HCT116 (cell line): ENCODE results near the gene NMNAT3. TPM values are rescaled to one million over a fixed set of nuclear protein-coding genes. Genes with fewer than 3 reads are reported as not detected.

ENCODE experiments used
- ATAC-seq: fragments of 200-7000 bp; cut with Tn5 transposase; 2 replicates; pipeline ENCODE4 v1.9.1; 2020; ENCODE audit warnings: mild to moderate bottlenecking, moderate library complexity
- BruUV-seq: library from RNA; stranded (reverse); fragments of 400-500 nt; replicated peaks from 2 replicates; lab custom pipeline; 2021; lab: Mats Ljungman, UMichigan
- CTCF ChIA-PET: fragments of 300-600 bp; sonication (Branson Sonifier 250); formaldehyde crosslinking; loops from one replicate; lab custom pipeline; 2021; ENCODE audit warnings: antibody characterized with exemption; lab: Charles Lee
- POLR2A ChIA-PET: fragments of 300-600, 350-600 bp; sonication (Branson Sonifier 250); formaldehyde crosslinking; loops from one replicate; lab custom pipeline; 2021; ENCODE audit warnings: antibody characterized with exemption; lab: Charles Lee
- RAD21 ChIA-PET, 2 experiments: fragments of 300-600 bp; sonication (Branson Sonifier 250); formaldehyde crosslinking; loops; one replicate each; lab custom pipeline; 2023; ENCODE audit warnings: low total read pairs in 2 of 2; ENCODE audit not compliant: uncharacterized antibody in 2 of 2, unreplicated experiment in 2 of 2, low non-redundant PET in 1 of 2; lab: Charles Lee
- DNase-seq: peaks from one replicate; pipeline ENCODE4 v3.0.0-alpha.2; 2010; ENCODE audit warnings: low read depth, low spot score
- H2AFZ ChIP-seq: fragments of 200-600 bp; shearing (Covaris generic), sonication (generic); 2 replicates; pipeline ENCODE4 v1.6.1; 2017; ENCODE audit warnings: low read depth, mixed run types, mixed read lengths, antibody characterized with exemption, low read length; ENCODE audit not compliant: poor library complexity, severe bottlenecking
- H3K27ac ChIP-seq: 2 replicates; pipeline ENCODE4 v1.5.1; 2012; ENCODE audit warnings: low read depth, low read length
- H3K27me3 ChIP-seq: fragments of 200-600 bp; sonication (generic); 2 replicates; pipeline ENCODE4 v1.6.1; 2016; ENCODE audit warnings: mixed run types, low read length, mixed read lengths; ENCODE audit not compliant: insufficient read depth
- H3K36me3 ChIP-seq, 2 experiments: fragments of 200-500 bp in 1 of 2; fragments of 200-600 bp in 1 of 2; sonication (Bioruptor generic) in 1 of 2; sonication (generic) in 1 of 2; 2 replicates each; pipeline versions ENCODE4 v1.5.1 to v1.6.1; 2014 to 2016; ENCODE audit warnings: low read length in 2 of 2, inconsistent platforms in 1 of 2, mixed read lengths in 1 of 2, mixed run types in 1 of 2; ENCODE audit not compliant: insufficient read depth in 2 of 2, control insufficient read depth in 1 of 2
- H3K4me1 ChIP-seq, 2 experiments: fragments of 200-600 bp in 1 of 2; sonication (generic) in 1 of 2; 2 replicates each; pipeline versions ENCODE4 v1.5.1 to v1.6.1; 2012 to 2017; ENCODE audit warnings: low read length in 2 of 2, inconsistent platforms in 1 of 2, mild to moderate bottlenecking in 1 of 2, mixed read lengths in 1 of 2, mixed run types in 1 of 2, moderate library complexity in 1 of 2; ENCODE audit not compliant: insufficient read depth in 2 of 2, control insufficient read depth in 1 of 2
- H3K4me2 ChIP-seq: fragments of 200-600 bp; sonication (generic); 2 replicates; pipeline ENCODE4 v1.6.1; 2017; ENCODE audit warnings: mixed run types, low read length, mixed read lengths
- H3K4me3 ChIP-seq, 2 experiments: fragments of 200-600 bp in 1 of 2; sonication (generic) in 1 of 2; replicated peaks in 1 of 2; 2 replicates each; pipeline ENCODE4 v1.5.1; 2011 to 2016; ENCODE audit warnings: low read length in 2 of 2, control low read depth in 1 of 2, low read depth in 1 of 2, mild to moderate bottlenecking in 1 of 2, mixed read lengths in 1 of 2, mixed run types in 1 of 2
- H3K79me2 ChIP-seq: fragments of 200-600 bp; sonication (generic); 2 replicates; pipeline ENCODE4 v1.6.1; 2017; ENCODE audit warnings: mild to moderate bottlenecking, mixed run types, low read length, moderate library complexity, mixed read lengths; ENCODE audit not compliant: insufficient read depth
- H3K9ac ChIP-seq: fragments of 200-600 bp; sonication (generic); 2 replicates; pipeline ENCODE4 v1.6.1; 2016; ENCODE audit warnings: low read length, mixed read lengths
- H3K9me2 ChIP-seq: fragments of 200-600 bp; sonication (generic), shearing (Covaris generic); 2 replicates; pipeline ENCODE4 v1.6.1; 2017; ENCODE audit warnings: mixed run types, mild to moderate bottlenecking, moderate library complexity; ENCODE audit not compliant: insufficient read depth
- H3K9me3 ChIP-seq, 2 experiments: fragments of 200-500 bp in 1 of 2; fragments of 200-600 bp in 1 of 2; sonication (Bioruptor generic) in 1 of 2; sonication (generic) in 1 of 2; 2 replicates each; pipeline ENCODE4 v1.6.1; 2014 to 2017; ENCODE audit warnings: low read length in 2 of 2, mixed read lengths in 2 of 2, inconsistent platforms in 1 of 2, low read depth in 1 of 2, mild to moderate bottlenecking in 1 of 2, mixed run types in 1 of 2, moderate library complexity in 1 of 2; ENCODE audit not compliant: control insufficient read depth in 1 of 2, insufficient read depth in 1 of 2
- H4K20me1 ChIP-seq: fragments of 200-600 bp; sonication (generic), shearing (Covaris generic); 2 replicates; pipeline ENCODE4 v1.6.1; 2017; ENCODE audit warnings: mixed run types, mild to moderate bottlenecking, moderate library complexity; ENCODE audit not compliant: insufficient read depth
- CBX3 ChIP-seq: IDR thresholded peaks from 2 replicates; pipeline ENCODE4 v1.6.1; 2012; ENCODE audit warnings: low read depth
- CEBPB ChIP-seq: IDR thresholded peaks from 2 replicates; pipeline ENCODE4 v1.6.1; 2012; ENCODE audit warnings: low read depth
- EZH2 ChIP-seq: fragments of 200-600 bp; sonication (generic); IDR thresholded peaks from 2 replicates; pipeline ENCODE4 v1.6.1; 2017; ENCODE audit warnings: antibody characterized with exemption, mixed run types
- EZH2phosphoT487 ChIP-seq: fragments of 200-600 bp; IDR thresholded peaks from 2 replicates; pipeline ENCODE4 v1.6.1; 2018; ENCODE audit warnings: antibody characterized with exemption, borderline replicate concordance
- POLR2A ChIP-seq: IDR thresholded peaks from 2 replicates; pipeline ENCODE4 v1.7.0; 2011; ENCODE audit warnings: borderline replicate concordance; ENCODE audit not compliant: insufficient read depth, insufficient read length; ENCODE audit errors: extremely low read depth
- RAD21 ChIP-seq: IDR thresholded peaks from 2 replicates; pipeline ENCODE4 v1.6.1; 2012; ENCODE audit warnings: low read depth, mild to moderate bottlenecking
- SIN3A ChIP-seq: IDR thresholded peaks from 2 replicates; pipeline ENCODE4 v1.6.1; 2012; ENCODE audit warnings: low read depth
- YY1 ChIP-seq: IDR thresholded peaks from 2 replicates; pipeline ENCODE4 v1.6.1; 2011; ENCODE audit warnings: low read length, low read depth, moderate library complexity, mild to moderate bottlenecking; ENCODE audit not compliant: insufficient replicate concordance; ENCODE audit errors: extremely low read depth
- intact Hi-C: fragments of 100-400 bp; cut with micrococcal nuclease; formaldehyde crosslinking; loops from 2 replicates; pipeline ENCODE4 v1.10.0; 2022
- total RNA-seq: library from RNA; stranded (reverse); gene quantifications from one replicate; pipeline ENCODE4 v1.2.1, GENCODE V29; 2021; ENCODE audit not compliant: unreplicated experiment
- TF ChIP-seq, protein P1 (sequence below): IDR thresholded peaks from 2 replicates; pipeline ENCODE4 v1.6.1; 2012

The NMNAT3 gene
- total RNA-seq, 1 experiment from 2014 or later, result 5.7 TPM

DNA sequence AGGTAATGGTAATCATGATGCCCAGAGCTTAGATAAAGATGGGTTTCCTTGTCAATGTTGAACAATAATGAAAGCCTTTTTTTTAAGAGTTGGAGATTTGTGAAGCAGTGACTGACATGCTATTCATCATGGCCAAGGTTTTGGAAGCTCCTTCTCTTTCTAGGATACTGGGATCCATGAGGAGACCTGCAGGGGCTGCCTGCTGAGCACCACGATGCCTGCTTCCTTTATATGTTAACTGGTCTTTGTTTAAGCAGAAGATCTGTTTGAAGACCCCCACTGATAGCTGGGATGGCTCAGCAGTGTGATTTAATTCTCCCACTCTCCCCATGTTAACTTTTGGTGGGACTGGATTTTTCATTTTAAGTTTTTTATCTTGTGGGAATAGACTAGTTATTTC, 154.1 kb downstream of the NMNAT3 start:
- ATAC-seq (no peak), DNase-seq (no peak)
- H3K4me1 ChIP-seq, result peaks cover 0 to 19% of the 10 kb centered on the region in 2 experiments; a peak in 3 of 4 replicates
- no peaks in the 10 kb centered on the region for H3K27me3 ChIP-seq
- no peaks in the 10 kb centered on the region for H3K9me2 ChIP-seq
- no peak overlapping the region for H3K9ac ChIP-seq
- no peak overlapping the region for H3K27ac ChIP-seq
- H4K20me1 ChIP-seq, result no peaks in the 10 kb centered on the region
- no peak overlapping the region for H3K4me2 ChIP-seq
- no peak for TF ChIP-seq POLR2A
- TF ChIP-seq RAD21, result no peak
- no peak for TF ChIP-seq SIN3A
- TF ChIP-seq YY1, result no peak
- no peak for TF ChIP-seq EZH2phosphoT487
- TF ChIP-seq, protein P1, sequence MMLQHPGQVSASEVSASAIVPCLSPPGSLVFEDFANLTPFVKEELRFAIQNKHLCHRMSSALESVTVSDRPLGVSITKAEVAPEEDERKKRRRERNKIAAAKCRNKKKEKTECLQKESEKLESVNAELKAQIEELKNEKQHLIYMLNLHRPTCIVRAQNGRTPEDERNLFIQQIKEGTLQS, result no peak
- no peak overlapping the region for H2AFZ ChIP-seq
- H3K9me3 ChIP-seq, result no peaks in the 10 kb centered on the region
- ChIA-PET POLR2A (interaction anchor here (1.1 kb wide), 1 partner anchor 9 kb away, joined by 3 read pairs; no protein-coding TSS in a partner anchor), RAD21 (interaction anchor here in 1 of 2 experiments (0.5 kb wide), 1 partner anchor 96 kb away, joined by 4 read pairs; no protein-coding TSS in a partner anchor), CTCF (no interaction called here)
- no TSS peak for BruUV-seq
- intact Hi-C loops, result no loop called here
- no peaks in the 10 kb centered on the region for H3K36me3 ChIP-seq
- no peak overlapping the region for H3K4me3 ChIP-seq
- H3K79me2 ChIP-seq, result no peaks in the 10 kb centered on the region

DNA sequence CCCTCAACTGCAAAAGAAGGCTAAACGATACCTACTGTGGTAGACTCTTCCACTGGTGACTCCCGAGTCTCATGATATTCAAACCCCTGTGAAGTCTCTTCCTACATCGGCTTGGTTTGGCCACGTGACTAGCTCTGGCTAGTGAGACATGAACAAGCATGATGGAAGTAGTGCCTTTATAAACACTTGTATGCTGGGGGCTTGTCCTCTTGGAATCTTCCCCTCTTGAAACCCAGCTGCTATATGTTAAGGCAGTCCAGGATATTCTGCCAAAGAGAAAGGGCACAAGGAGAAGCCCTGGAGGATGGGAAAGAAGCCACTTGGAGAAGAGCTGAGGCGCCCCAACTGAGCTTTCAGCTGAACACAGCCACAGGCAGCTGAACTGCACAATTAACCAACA, 154.6 kb downstream of the NMNAT3 start:
- RAD21 ChIA-PET, result no interaction called here
- BruUV-seq, result no TSS peak
- H3K27me3 ChIP-seq, result no peaks in the 10 kb centered on the region
- no peak for ATAC-seq
- no peak for TF ChIP-seq EZH2
- TF ChIP-seq CBX3, result no peak
- no peak for TF ChIP-seq CEBPB
- TF ChIP-seq, all 23 proteins: peak for 0
- no peak for DNase-seq
- H3K9ac ChIP-seq, result no peak overlapping the region
- no peaks in the 10 kb centered on the region for H4K20me1 ChIP-seq
- 0 out of 4 replicates have a peak, but pooled peaks cover 0 to under 1% of the 10 kb centered on the region in 2 experiments for H3K36me3 ChIP-seq
- H3K9me3 ChIP-seq, result no peaks in the 10 kb centered on the region
- CTCF ChIA-PET, result no interaction called here
- intact Hi-C loops, result no loop called here
- no peak overlapping the region for H3K27ac ChIP-seq
- POLR2A ChIA-PET, result interaction anchor here (1.1 kb wide), 1 partner anchor 9 kb away, joined by 3 read pairs; no protein-coding TSS in a partner anchor
- H3K4me3 ChIP-seq, result no peak overlapping the region
- no peaks in the 10 kb centered on the region for H3K9me2 ChIP-seq
- H3K79me2 ChIP-seq, result no peaks in the 10 kb centered on the region
- H3K4me1 ChIP-seq, result peaks cover 0 to 19% of the 10 kb centered on the region in 2 experiments; a peak in 3 of 4 replicates
- no peak overlapping the region for H3K4me2 ChIP-seq
- no peak overlapping the region for H2AFZ ChIP-seq
